ENCODE results near the gene SLC25A41.
"Not testable (repeated sequence)": the region's sequence is repeated elsewhere in the genome, so short reads cannot be mapped to it uniquely, and the experiment has no call there.

Gene SLC25A41

GRCh38 chr19:6412061-6412446 is 21.5 kb downstream of the SLC25A41 start:
- no peak for DNase-seq (ENCODE audit: low spot score)

DNA sequence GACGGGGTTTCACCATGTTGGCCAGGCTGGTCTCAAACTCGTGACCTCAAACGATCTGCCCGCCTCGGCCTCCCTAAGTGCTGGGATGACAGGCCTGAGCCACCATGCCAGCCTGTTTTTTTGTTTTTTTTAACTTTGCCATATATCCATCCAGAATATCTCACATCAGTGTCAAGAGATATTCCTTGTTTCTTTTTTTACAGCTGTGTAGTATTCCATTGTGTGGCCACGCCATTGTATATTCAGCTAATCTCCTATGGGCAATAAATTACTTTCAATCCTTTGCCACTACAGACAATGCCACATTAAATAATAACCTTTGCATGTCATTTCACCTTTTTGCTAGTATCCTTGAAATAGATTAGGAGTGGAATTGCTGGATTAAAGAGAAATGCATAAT is 24.2 kb downstream of the SLC25A41 start:
- DNase-seq (ENCODE audit: low spot score) = no peak

- DNase-seq (ENCODE audit: low spot score) = no peak
Measured at GRCh38 chr19:6406401-6406800, 27.2 kb downstream of the SLC25A41 start.

- no peak for DNase-seq (ENCODE audit: low spot score)
Measured at GRCh38 chr19:6402837-6403608, 30.5 kb downstream of the SLC25A41 start.

DNA sequence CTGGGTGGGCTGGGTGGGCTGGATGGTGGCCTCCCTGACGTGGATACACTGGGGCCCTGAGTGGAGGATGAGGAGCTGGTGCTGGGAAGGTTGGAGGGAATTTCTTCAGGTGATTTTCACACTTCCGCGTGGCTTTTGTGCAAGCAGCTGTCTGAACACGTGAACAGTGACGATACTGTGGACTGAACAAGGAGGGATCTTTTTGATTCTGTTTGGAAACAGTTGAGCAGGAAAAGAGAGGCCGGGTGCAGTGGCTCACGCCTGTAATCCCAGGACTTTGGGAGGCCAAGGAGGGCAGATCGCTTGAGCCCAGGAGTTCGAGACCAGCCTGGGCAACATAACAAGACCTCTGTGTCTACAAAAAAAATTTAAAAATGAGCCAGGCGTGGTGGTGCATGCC is 31.5 kb downstream of the SLC25A41 start:
- no peak for DNase-seq (ENCODE audit: low spot score)

DNA sequence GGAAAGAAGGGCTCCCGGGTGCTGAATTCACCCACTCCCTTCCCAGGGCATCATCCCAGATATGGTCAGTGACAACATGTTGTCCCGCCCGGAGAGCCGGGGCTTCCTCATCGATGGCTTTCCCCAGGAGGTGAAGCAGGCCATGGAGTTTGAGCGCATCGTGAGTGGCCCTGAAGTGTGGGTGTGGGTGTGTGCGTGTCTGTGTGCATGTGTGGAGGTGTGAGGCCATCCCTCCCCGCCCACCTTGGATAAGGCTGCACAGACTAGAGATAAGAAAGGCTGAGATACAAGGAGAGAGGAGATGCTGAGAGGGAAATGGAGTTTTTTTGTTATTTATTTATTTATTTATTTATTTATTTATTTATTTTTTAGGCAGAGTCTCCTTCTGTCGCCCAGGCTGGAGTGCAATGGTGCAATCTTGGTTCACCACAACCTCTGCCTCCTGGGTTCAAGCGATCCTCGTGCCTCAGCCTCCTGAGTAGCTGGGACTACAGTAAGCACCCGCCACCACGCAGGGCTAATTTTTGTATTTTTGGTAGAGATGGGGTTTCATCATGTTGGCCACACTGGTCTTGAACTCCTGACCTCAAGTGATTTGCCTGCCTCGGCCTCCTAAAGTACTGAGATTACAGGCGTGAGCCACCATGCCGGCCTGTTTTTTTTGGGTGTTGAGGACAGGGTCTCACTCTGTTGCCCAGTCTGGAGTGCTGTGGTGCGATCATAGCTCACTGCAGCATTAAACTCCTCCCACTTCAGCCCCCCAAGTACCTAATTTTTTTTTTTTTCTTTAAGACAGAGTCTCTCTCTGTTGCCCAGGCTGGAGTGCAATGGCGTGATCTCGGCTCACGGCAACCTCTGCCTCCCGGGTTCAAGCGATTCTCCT is 33.3 kb downstream of the SLC25A41 start:
- DNase-seq (ENCODE audit: low spot score) = not testable (repeated sequence)

- no peak for DNase-seq (ENCODE audit: low spot score)
Measured at GRCh38 chr19:6396305-6396704, 37.3 kb downstream of the SLC25A41 start.

DNA sequence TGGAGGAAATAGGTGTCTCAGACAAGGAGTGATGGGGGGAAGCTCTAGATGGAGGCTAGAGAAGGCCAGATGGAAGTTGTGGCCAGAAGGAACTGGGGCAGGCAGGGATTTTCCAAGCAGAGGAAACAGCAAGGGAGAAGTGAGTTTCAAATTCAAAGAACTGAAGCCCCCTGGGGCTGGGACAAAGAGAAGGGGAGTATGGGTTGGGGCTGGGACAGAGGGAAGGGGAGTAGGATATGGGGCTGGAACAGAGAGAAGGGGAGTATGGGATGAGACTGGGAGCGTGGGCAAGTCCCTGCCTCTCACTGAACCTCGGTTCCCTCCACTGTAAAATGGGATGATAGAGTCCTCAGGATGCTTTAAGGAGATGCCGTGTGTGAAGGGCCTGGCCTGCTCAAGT is 38.7 kb downstream of the SLC25A41 start:
- no peak for DNase-seq (ENCODE audit: low spot score)

GRCh38 chr19:6393983-6394412 is 39.6 kb downstream of the SLC25A41 start:
- DNase-seq (ENCODE audit: low spot score) = peak; percentile 73

- peak; percentile 94 for DNase-seq (ENCODE audit: low spot score)
Measured at GRCh38 chr19:6393074-6393982, 40.2 kb downstream of the SLC25A41 start, which contains the start of gene GTF2F1. Gene GTF2F1, minus strand, starts transcription at chr19:6393164. Its CDS starts 169 bp downstream, at chr19:6392995.

GRCh38 chr19:6392221-6393073 is 41.1 kb downstream of the SLC25A41 start:
- DNase-seq (ENCODE audit: low spot score) = no peak

DNA sequence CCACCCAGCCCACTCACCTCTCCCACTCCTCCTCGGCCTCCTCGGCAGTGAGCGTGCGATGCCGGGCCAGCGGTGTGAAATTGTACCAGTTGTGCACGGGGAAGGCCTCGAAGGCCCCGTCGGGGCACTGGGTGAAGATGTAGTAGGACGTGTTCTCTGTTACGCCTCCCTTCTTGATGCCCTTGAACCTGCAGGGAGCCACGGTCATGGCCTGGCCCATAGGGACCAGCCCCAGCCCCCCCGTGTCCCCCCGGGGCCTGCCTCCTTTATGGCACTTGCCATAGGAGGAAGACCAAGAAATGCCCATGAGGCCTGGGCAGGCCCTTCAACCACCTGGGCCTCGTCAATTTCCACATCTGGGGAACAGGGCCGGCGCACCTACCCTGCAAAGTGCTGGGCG is 46.2 kb downstream of the SLC25A41 start:
- DNase-seq (ENCODE audit: low spot score) = no peak

GRCh38 chr19:6384381-6384780 is 49.2 kb downstream of the SLC25A41 start:
- no peak for DNase-seq (ENCODE audit: low spot score)

GRCh38 chr19:6383188-6383587 is 50.4 kb downstream of the SLC25A41 start:
- DNase-seq (ENCODE audit: low spot score) = no peak

DNA sequence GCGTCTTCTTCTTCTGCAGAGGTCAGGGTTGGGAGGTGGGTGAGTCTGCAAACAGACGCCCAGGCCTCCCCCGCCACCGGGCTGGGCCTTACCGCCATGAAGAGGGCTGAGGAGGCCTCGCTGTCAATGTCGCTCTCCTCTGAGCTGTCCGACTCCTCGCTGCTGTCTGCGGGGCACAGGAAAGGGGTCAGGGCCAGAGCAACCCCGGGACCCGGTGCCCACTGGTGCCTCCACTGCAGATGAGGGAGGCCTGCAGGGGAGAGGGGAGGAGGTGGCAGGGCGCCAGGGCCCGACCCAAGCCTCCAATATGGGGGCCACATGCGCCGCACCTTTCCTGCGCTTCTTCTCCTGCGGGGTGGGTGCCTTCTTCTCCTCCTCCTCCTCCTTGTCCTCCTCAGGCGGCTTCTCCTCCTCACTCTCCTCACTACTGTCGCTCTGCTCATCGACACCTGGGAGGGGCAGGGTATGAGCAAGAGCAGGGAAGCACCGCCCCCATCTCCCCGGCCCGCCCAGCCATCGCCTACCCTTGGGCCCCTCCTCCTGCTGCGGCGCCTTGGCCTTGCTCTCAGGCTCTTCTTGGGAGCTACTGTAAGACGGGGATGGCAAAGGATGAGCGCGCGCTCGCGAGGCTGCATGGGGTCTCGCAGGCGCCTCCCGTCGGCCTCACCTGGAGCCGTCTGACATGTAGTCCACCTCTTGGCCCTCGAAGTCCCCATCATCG is 52.4 kb downstream of the SLC25A41 start:
- no peak for DNase-seq (ENCODE audit: low spot score)

DNA sequence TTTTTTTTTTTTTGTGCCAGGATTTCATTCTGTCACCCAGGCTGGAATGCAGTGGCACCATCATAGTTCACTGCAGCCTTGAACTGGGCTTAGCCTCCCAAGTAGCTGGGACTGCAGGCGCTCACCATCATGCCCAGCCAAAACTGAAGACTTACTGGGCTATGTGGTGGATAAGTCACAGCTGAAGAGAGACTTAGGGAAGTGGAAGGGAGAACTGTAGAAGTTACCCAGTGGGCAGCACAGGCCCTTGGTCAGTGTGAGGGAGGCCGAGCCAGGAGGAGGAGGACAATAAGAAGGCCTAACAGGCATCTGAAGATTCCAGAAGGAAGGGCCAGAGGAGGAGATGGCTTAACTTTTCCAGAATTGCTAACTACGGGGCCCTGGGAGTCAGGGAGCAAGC is 53.8 kb downstream of the SLC25A41 start:
- DNase-seq (ENCODE audit: low spot score) = no peak

DNA sequence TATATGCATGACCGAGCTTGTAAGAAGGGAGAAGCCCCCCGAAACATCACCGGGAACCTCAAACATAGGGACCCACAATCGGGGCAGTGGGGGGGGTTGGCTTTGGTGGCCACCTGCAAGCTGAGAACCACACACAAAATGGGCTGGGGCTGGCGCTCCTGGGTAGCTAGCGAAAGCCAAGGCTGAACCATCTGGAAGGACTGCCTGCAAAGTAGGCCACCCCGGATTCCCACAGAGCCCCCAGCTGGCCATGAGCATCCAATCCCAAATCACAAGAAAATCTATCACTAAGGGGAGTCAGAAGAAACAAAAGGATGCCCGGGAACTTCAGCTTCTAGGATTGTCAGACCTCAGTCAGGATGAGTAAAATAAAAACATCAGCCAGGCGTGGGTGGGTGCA is 55.1 kb downstream of the SLC25A41 start:
- no peak for DNase-seq (ENCODE audit: low spot score)

GRCh38 chr19:6378041-6378440 is 55.5 kb downstream of the SLC25A41 start:
- DNase-seq (ENCODE audit: low spot score) = no peak

DNA sequence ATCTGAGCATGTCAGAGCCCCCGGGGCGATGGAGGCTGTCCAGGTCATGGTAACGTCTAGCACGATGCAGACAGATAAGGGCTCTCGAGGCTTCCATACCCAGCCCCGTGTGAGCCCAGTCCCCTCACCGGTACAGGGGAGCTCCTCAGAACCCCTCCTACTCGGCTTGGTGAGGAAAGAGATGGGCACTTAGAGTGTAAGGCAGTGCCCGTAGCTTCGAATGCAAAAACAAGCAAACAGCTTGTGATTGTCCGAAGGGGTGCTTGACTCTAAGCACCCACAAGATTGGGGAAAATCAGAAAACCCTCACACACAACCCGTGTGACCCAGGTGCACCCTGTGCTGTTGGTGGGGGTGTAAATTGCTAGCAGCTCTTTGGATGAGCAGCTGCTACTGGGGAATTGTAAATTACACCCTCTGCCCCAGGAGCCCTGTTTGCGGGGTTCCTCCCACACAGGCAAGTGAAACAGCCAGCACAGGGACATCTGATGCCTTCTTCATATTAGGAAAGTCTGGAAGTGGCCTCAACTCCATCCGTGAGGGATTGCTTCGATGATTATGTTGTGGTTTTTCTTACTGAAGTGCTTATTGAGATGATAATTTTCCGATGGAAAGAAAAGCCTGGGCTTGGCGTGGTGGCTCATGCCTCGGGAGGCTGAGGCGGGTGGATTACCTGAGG is 56.9 kb downstream of the SLC25A41 start:
- no peak for DNase-seq (ENCODE audit: low spot score)

Measured in CD4-positive, alpha-beta T cell treated with Interleukin-15 for 4 hours (primary cell).